ENCODE data around the gene TAOK2.

TAOK2 gene

GRCh38 chr16:30023586-30023985 is 49.9 kb downstream of the TAOK2 start:
- DNase-seq (ENCODE audit: low read depth), result no peak
- H3K4me3 ChIP-seq (ENCODE audit: low read depth, low read length), result no peak overlapping the region
- TF ChIP-seq, protein P1, sequence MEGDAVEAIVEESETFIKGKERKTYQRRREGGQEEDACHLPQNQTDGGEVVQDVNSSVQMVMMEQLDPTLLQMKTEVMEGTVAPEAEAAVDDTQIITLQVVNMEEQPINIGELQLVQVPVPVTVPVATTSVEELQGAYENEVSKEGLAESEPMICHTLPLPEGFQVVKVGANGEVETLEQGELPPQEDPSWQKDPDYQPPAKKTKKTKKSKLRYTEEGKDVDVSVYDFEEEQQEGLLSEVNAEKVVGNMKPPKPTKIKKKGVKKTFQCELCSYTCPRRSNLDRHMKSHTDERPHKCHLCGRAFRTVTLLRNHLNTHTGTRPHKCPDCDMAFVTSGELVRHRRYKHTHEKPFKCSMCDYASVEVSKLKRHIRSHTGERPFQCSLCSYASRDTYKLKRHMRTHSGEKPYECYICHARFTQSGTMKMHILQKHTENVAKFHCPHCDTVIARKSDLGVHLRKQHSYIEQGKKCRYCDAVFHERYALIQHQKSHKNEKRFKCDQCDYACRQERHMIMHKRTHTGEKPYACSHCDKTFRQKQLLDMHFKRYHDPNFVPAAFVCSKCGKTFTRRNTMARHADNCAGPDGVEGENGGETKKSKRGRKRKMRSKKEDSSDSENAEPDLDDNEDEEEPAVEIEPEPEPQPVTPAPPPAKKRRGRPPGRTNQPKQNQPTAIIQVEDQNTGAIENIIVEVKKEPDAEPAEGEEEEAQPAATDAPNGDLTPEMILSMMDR (conservative IDR thresholded peaks at IDR 0.05; ENCODE audit: low read depth, low read length), result no peak

DNA sequence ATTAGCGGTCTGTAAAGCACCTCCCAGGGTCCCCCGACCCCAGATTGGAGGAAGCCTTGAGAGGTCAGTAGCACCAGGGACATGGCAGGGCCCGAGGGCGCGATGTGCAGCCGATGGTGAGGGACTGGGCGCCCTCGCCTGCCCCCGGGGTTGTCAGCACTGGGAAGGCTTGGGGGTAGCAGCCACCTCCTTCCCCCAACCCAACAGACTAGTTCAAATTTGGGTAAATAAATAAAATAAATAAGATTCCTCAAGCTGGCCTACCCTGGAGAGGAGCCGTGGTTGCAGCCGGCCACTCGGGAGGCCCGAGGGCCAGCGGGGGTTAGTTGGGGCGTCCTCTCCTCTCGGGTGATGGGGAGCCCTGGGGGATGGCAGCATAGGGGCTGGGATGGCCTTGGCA is 50.8 kb downstream of the TAOK2 start:
- no peak overlapping the region for H3K4me3 ChIP-seq (ENCODE audit: low read depth, low read length)
- TF ChIP-seq, protein P1 (conservative IDR thresholded peaks at IDR 0.05; ENCODE audit: low read depth, low read length), result no peak
- no peak for DNase-seq (ENCODE audit: low read depth)

GRCh38 chr16:30025156-30025555 is 51.5 kb downstream of the TAOK2 start:
- no peak overlapping the region for H3K4me3 ChIP-seq (ENCODE audit: low read depth, low read length)
- TF ChIP-seq, protein P1 (conservative IDR thresholded peaks at IDR 0.05; ENCODE audit: low read depth, low read length), result no peak
- no peak for DNase-seq (ENCODE audit: low read depth)

GRCh38 chr16:30025574-30025973 is 51.9 kb downstream of the TAOK2 start:
- H3K4me3 ChIP-seq (ENCODE audit: low read depth, low read length), result no peak overlapping the region
- DNase-seq (ENCODE audit: low read depth), result no peak
- TF ChIP-seq, protein P1 (conservative IDR thresholded peaks at IDR 0.05; ENCODE audit: low read depth, low read length), result no peak

DNA sequence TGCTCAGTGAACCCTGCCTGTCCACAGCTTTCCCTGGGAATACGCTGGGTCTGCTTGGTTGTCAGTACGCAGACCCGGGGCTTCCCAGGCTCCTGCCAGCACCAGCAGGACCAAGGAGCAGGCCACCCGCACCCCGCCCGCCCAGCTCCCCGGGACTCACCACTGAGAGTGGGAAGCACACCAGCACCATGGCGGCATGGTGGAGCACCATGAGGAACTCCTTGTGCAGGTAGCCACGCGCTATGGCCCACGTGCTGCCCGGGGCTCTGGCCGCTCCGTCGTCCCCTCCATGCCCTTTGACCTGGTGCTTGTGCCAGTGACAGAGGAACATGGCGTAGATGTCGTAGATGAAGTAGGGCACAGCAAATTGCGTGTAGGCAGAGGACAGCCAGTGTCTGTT is 52.8 kb downstream of the TAOK2 start:
- DNase-seq (ENCODE audit: low read depth), result no peak
- TF ChIP-seq, protein P1 (conservative IDR thresholded peaks at IDR 0.05; ENCODE audit: low read depth, low read length), result no peak
- no peak overlapping the region for H3K4me3 ChIP-seq (ENCODE audit: low read depth, low read length)

DNA sequence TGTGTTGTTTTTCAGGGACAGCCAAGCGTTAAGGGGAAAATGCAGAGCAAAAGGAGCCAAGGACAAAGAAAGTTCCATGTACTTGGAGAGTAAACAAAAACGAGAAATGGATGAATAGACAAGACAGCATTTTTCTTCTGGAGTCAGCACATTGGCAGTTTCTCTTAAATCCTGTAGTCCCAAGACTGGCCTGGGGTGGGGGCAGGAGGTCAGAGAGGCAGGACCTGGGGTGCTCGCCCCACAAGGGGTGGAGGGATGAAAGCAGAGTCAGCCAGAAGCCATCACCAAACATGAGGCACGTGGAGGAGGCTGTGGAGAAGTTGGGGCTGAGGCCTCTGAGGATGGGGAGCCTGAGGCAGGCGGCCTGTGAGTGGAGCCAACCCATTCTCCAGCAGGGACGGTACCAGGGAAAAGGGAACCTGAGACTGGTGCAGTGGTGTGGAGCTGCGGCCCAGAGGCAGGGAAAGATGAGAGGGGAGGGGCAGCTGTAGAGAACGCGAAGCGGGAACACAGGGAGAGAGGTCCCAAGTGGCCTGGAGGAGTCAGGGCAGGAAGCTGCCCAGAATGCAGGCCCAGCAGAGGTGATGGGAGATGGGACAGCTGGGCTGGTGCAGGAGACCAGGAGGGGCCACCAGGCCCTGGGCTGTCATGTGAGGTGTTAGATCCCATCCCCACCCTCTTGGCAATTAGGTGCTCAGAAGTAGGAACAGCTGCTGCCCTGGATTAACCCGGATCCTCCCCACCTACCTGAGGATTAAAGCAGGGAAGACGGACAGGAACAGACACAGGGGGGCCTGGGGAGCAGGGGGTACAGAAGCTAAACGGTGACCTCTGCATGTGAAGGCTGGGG is 54.1 kb downstream of the TAOK2 start:
- TF ChIP-seq, protein P1 (conservative IDR thresholded peaks at IDR 0.05; ENCODE audit: low read depth, low read length), result no peak

More for the DNA sequence above, 54.1 kb downstream of the TAOK2 start:
- no peak overlapping the region for H3K4me3 ChIP-seq (ENCODE audit: low read depth, low read length)
- DNase-seq (ENCODE audit: low read depth), result no peak
